Inferior parietal cortex (tissue), 1 donor: ENCODE results near the gene S1PR3.

Experiments
- DNase-seq: peaks from one replicate; pipeline ENCODE4 v3.0.0-alpha.2; 2016; ENCODE audit errors: extremely low spot score

The S1PR3 gene

GRCh38 chr9:88993327-88993726, 2.1 kb downstream of the S1PR3 start:
- DNase-seq: no peak

GRCh38 chr9:88993871-88994460, 2.7 kb downstream of the S1PR3 start:
- DNase-seq: no peak

GRCh38 chr9:88994469-88995199, 3.4 kb downstream of the S1PR3 start:
- DNase-seq: no peak

GRCh38 chr9:88995200-88995577, 3.9 kb downstream of the S1PR3 start:
- no peak for DNase-seq

- no peak for DNase-seq
Observed at GRCh38 chr9:88995627-88996026, 4.4 kb downstream of the S1PR3 start.

- no peak for DNase-seq
Observed at GRCh38 chr9:88996046-88996920, 5.0 kb downstream of the S1PR3 start.

GRCh38 chr9:88996921-88997235, 5.6 kb downstream of the S1PR3 start:
- DNase-seq: no peak

GRCh38 chr9:88997646-88998045, 6.4 kb downstream of the S1PR3 start:
- DNase-seq: no peak

- DNase-seq: no peak
Observed at GRCh38 chr9:88998503-88998902, 7.2 kb downstream of the S1PR3 start.

GRCh38 chr9:88998911-88999310, 7.6 kb downstream of the S1PR3 start:
- no peak for DNase-seq

GRCh38 chr9:89000371-89000781, 9.1 kb downstream of the S1PR3 start:
- DNase-seq: no peak

GRCh38 chr9:89000973-89001916, 10.0 kb downstream of the S1PR3 start:
- DNase-seq: peak; percentile 94

- no peak for DNase-seq
Observed at GRCh38 chr9:89001917-89002540, 10.8 kb downstream of the S1PR3 start.

- no peak for DNase-seq
Observed at GRCh38 chr9:89002987-89003386, 11.7 kb downstream of the S1PR3 start.

GRCh38 chr9:89005323-89005722, 14.1 kb downstream of the S1PR3 start:
- no peak for DNase-seq

- DNase-seq: peak; percentile 8
Observed at GRCh38 chr9:89006267-89006666, 15.0 kb downstream of the S1PR3 start.

GRCh38 chr9:89006996-89007967, 16.0 kb downstream of the S1PR3 start:
- DNase-seq: no peak

- DNase-seq: no peak
Observed at GRCh38 chr9:89008055-89008743, 16.9 kb downstream of the S1PR3 start.

GRCh38 chr9:89008744-89009545, 17.7 kb downstream of the S1PR3 start:
- DNase-seq: no peak
